Left ventricle myocardium superior (tissue), 1 donor: ENCODE measurements around the gene GABRB3. TPM values are rescaled to one million over a fixed set of nuclear protein-coding genes. Genes with fewer than 3 reads are reported as not detected.
"Not testable (repeated sequence)": the region's sequence is repeated elsewhere in the genome, so short reads cannot be mapped to it uniquely, and the experiment has no call there.

ENCODE experiments used
- ATAC-seq: fragments of 200-7000 bp; cut with Tn5 transposase; one replicate; pipeline ENCODE4 v1.9.1; 2020; ENCODE audit warnings: mild to moderate bottlenecking, moderate library complexity
- DNase-seq: peaks from one replicate; pipeline ENCODE4 v3.0.0-alpha.2; 2020
- intact Hi-C: fragments of 100-400 bp; cut with micrococcal nuclease; formaldehyde crosslinking; loops from one replicate; pipeline ENCODE4 v1.11.0; 2022
- total RNA-seq: library from RNA; stranded (reverse); fragmentation: NEBNext Ultra II Directional; extraction: Animal tissue kit (Norgen Biotek cat#: 25700); gene quantifications from one replicate; pipeline ENCODE4 v1.2.1, GENCODE V29; 2021
- donor health status: DM: no; HTN: yes; CAD: no; lungs with severe emphysema.

GABRB3 gene
- total RNA-seq, 1 donor from 2014 or later = 4.5 TPM

DNA sequence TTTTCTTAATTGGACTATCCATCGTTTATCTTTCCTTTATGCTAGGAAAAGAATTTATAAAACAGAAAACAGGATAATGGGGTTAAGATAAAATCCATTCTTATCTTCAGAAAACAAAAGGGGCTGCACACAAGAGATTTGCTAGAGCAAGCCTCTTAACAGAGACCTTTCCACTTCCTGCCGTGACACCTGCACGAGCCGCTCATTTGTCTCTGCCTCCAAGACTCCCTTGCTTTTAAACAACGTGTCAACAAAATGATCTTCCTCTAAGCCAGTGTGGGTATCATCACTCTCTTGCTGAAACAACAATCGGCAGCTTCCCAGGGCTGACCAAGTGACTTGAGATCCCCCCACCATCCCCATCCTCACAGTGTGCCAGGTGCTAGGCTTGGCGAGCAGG, 33.1 kb downstream of the GABRB3 start:
- DNase-seq (no peak), ATAC-seq (no peak)
- intact Hi-C loops = no loop called here

- intact Hi-C loops = no loop called here
- DNase-seq (no peak), ATAC-seq (no peak)
Observed at GRCh38 chr15:26738996-26739395, 33.9 kb downstream of the GABRB3 start.

- ATAC-seq (no peak), DNase-seq (no peak)
- intact Hi-C loops = no loop called here
Observed at GRCh38 chr15:26736502-26737248, 36.2 kb downstream of the GABRB3 start.

GRCh38 chr15:26731965-26732364, 40.9 kb downstream of the GABRB3 start:
- intact Hi-C loops = no loop called here
- DNase-seq = no peak
- no peak for ATAC-seq

GRCh38 chr15:26729581-26729980, 43.3 kb downstream of the GABRB3 start:
- DNase-seq (no peak), ATAC-seq (no peak)
- intact Hi-C loops = no loop called here

- DNase-seq = no peak
- no peak for ATAC-seq
- intact Hi-C loops = no loop called here
Observed at GRCh38 chr15:26729030-26729429, 43.8 kb downstream of the GABRB3 start.

DNA sequence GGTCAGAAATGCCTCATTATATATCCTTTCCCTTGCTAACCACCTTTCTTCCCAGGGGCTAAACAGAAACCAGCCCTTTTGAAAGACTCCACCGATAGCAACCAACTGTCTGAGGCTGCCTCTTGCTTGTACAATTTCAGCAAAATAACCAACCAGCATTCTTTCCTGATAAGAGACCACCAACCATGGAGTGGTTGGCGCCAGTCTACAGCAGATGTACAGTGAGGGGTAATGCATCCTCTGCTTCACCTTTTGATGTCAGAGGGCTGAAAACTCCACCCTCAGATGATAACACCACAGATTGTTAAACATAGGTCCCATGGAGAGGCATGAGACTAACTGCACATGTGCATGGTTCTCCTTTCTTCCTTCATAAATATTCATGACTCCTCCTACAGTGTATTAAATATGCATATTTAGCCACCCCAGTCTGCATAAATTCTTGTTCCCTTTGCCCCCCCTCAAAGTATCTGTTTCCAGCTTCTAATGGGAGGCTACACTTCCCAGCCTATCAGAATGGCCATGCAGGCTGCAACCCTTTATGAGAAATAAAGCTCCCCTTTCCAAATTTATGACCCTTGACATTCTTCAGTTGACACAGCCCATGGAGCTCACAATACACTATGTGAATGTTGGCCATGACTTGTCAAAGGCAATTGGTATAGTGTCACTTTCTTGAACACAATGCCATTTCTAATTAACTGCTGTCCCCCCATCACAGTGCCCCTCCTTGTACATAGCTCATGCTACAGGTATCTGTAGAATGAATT, 48.3 kb downstream of the GABRB3 start:
- ATAC-seq (no peak), DNase-seq (no peak)
- intact Hi-C loops = no loop called here

DNA sequence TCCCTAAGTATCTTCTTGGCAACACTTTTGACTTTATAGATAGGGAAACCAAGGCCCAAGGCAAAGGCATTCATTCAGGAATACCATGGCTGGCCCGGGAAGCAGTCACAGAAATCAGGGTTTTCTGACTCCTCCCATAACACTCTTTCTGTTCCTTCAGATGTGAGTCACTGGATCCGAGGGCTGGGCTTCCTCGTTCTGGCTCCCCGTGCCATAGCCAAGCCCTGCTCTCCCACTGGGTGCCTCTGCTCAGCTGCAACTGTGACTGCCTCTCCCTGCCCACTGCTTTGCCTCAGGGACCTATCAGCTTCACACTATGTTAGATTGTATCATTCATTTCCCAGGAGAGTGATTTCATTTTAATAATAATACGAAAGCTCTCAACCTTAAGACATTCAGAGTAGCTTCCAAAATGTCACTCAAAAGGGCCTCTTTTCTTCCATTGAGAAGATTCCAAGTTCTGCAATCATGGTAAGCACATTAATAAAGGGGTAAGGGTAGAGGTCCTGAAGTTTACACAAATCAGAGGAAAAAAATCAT, 50.2 kb downstream of the GABRB3 start:
- no peak for DNase-seq
- ATAC-seq = no peak
- intact Hi-C loops = no loop called here

GRCh38 chr15:26721232-26721967, 51.5 kb downstream of the GABRB3 start:
- intact Hi-C loops = no loop called here
- DNase-seq (no peak), ATAC-seq (no peak)

DNA sequence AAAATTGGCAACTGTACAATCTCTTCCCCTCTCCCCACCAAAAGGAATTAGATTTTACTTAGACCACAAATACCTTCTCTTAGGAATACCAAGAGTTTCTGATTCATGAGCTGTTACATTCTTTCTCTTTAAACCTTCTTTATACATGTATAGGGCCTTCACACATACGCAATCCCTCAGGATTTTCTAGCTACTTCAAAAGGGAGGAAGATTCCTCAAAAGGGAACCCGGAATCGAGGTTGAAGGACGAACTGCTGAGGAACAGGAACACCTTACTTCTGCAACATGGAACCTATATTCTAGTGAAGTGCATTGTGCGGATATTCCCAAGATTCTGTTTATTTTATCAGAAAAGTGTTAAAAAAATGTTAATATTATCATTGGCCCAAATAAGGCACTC, 52.3 kb downstream of the GABRB3 start:
- no peak for ATAC-seq
- DNase-seq = no peak
- intact Hi-C loops = no loop called here

DNA sequence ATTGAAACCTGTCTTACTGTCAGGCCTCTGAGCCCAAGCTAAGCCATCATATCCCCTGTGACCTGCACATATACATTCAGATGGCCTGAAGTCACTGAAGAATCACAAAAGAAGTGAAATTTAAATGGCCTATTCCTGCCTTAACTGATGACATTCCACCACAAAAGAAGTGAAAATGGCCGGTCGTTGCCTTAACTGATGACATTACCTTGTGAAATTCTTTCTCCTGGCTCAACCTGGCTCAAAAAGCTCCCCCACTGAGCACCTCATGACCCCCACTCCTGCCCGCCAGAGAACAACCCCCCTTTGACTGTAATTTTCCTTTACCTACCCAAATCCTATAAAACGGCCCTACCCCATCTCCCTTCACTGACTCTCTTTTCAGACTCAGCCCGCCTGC, 53.0 kb downstream of the GABRB3 start:
- ATAC-seq, intact Hi-C loops, DNase-seq: not testable (repeated sequence)

DNA sequence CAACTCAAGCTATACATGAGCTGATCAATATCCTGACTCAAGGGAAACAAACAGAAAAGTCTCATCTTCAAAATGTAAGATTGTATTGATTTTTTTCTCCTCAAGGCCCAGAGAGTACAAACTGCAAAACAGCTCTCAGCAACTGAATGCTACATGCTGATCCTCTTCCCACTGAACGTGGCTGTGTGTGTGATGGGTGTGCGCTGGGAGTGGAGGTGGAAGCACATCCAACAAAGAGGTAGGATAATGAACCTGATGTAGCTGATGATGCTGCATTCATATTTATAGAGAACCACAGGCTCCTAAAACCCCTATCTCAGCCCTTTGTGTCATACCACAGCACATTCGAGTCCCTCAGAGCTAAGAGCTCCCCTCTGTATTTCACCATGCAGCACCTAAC, 56.8 kb downstream of the GABRB3 start:
- DNase-seq (no peak), ATAC-seq (no peak)
- intact Hi-C loops = no loop called here

DNA sequence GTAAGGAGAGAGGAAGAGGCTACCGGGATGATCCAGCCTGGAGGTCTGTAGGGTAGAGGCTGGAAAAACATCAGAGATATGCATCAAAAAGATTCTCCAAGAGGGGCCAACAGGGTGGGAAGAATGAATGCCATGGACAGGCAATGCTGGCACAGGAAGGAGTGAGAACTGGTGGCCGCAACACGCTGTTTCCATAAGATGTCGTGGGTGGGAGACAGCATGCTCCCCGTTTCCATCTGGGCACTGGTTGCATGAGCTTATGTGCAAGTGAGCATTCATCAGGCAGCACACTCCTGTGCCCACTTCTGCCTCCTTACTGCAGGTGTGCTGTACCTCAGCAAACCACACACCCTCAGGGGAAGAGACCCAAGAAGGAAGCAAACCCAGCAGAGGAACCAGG, 59.4 kb downstream of the GABRB3 start:
- no peak for DNase-seq

GRCh38 chr15:26712335-26712734, 60.5 kb downstream of the GABRB3 start:
- DNase-seq (no peak), ATAC-seq (no peak)
- intact Hi-C loops = no loop called here

More for the DNA sequence above, 59.4 kb downstream of the GABRB3 start:
- intact Hi-C loops = no loop called here
- no peak for ATAC-seq

DNA sequence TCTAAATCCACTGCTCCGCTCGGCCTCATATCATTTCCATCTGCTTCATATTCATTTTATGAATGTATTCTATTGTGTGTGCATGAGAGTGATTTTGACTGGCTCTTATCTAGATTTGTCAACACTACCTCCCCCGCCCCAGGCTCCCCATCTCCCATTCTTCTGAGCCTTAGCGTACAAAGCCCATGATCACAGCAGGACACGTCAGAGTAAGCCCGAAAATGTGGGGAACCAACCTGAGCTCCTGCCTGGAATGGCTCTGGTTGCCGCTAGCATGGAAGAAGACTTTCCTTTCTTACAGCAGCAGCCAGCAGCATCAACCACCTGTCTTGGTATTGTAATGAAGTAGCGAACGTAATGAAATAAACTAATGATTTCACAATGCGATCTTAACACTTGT, 61.4 kb downstream of the GABRB3 start:
- intact Hi-C loops = no loop called here
- no peak for ATAC-seq
- no peak for DNase-seq

DNA sequence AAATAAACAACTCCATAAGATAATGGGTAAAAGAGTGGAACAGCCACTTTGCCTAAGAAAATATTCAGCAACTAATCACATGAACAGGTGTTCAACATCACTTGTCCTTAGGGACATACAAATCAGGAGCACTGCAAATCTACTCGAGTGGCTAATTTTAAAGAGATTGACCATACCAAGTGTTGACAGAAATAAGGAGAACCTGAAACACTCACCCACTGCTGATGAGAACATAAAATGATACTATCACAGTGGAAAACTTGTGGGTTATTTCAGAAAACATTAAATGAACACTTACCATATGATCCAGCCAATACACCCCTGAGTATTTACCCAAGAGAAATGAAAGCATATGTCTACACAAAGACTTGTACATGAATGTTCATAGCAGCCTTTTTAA, 70.5 kb downstream of the GABRB3 start:
- intact Hi-C loops = no loop called here
- DNase-seq (no peak), ATAC-seq (no peak)

DNA sequence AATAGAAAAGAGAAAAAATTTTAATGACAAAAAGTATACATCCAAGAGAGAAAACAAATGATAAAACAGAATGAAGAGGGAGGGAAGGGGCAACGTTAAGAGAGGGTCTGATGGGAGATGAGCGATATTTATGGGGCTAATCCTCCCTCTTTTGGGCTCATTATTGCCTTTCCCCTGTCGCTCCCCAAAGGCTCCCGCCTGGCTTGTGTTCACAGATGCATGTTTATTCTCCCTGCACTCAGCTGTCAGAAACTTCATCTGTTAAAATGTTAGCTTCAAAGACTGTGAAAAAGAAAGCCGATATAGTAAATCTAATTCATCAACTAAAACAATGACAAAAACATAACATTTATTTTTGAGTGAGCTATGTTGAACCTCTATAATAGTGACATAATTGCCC, 74.3 kb downstream of the GABRB3 start:
- no peak for DNase-seq

DNA sequence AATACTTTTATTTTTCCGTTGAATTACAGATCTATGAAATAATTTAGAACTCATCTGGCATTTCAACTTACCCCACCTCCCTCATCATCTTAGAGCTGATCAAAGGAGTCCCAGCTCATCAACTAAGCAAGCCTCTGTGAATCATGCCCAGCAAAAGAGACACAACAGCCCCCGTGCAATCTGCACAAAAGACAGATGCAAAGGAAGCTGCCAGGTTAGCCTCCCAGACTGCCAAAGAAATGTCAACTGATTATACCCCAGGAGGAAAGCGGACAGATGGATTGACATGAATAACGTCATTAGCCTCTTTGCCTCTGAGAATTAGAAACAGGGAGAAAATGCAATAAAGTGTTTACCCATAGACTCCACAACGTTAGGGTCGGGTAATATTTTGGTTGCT, 75.0 kb downstream of the GABRB3 start:
- intact Hi-C loops = no loop called here
- no peak for ATAC-seq
- no peak for DNase-seq

More for the DNA sequence above, 74.3 kb downstream of the GABRB3 start:
- ATAC-seq = no peak
- intact Hi-C loops = no loop called here

- DNase-seq = no peak
- intact Hi-C loops = no loop called here
- ATAC-seq = no peak
Observed at GRCh38 chr15:26691249-26691648, 81.6 kb downstream of the GABRB3 start.

DNA sequence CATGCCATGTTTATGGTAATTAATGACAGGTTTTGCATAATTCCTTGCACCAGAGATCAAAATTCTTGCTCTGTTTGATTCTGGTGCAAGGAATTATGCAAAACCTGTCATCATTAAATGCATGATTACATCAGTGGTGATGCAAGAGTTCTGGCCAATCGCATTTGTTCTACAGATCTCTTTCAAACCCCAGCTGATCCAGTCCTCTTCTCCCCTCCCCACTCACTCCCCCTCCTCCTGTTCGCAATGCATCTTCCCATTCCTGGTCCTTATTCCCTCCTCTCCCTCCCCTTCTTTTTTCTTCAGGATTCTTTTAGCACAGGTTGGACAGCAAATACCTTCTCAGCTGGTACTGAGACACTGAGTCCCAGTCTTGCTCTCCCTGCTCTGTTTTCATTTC, 82.1 kb downstream of the GABRB3 start:
- intact Hi-C loops = no loop called here
- DNase-seq (no peak), ATAC-seq (no peak)
